A673 (cell line): ENCODE data around the gene SCN4B. TPM values are rescaled to one million over a fixed set of nuclear protein-coding genes. Genes with fewer than 3 reads are reported as not detected.
A peak's percentile ranks its signal among the peaks of the same experiment; 100 is the strongest.

Source experiments
- BruUV-seq: library from RNA; stranded (reverse); fragments of 400-500 nt; replicated peaks from 2 replicates; lab custom pipeline; 2021; lab: Mats Ljungman, UMichigan
- CTCF ChIA-PET: fragments of 300-600 bp; sonication (Branson Sonifier 250); formaldehyde crosslinking; loops from one replicate; lab custom pipeline; 2022; ENCODE audit warnings: antibody characterized with exemption; lab: Charles Lee
- POLR2A ChIA-PET: fragments of 300-600 bp; sonication (Branson Sonifier 250); formaldehyde crosslinking; loops from one replicate; lab custom pipeline; 2022; ENCODE audit warnings: antibody characterized with exemption; ENCODE audit not compliant: low non-redundant PET; lab: Charles Lee
- DNase-seq: peaks from one replicate; pipeline ENCODE4 v3.0.0-alpha.2; 2015; ENCODE audit warnings: low spot score
- H3K27ac ChIP-seq: fragments of 200-600 bp; sonication (generic); 2 replicates; pipeline ENCODE4 v1.5.1; 2016; ENCODE audit warnings: mixed run types, low read depth, mild to moderate bottlenecking, mixed read lengths, antibody characterized with exemption, low read length; ENCODE audit not compliant: poor library complexity, severe bottlenecking
- H3K27me3 ChIP-seq: fragments of 200-600 bp; sonication (generic); replicated peaks from 2 replicates; pipeline ENCODE4 v1.6.1; 2017; ENCODE audit warnings: mixed run types, low read depth, mild to moderate bottlenecking, mixed read lengths, antibody characterized with exemption, low read length; ENCODE audit not compliant: insufficient read depth, poor library complexity
- H3K36me3 ChIP-seq: fragments of 200-600 bp; sonication (generic); 2 replicates; pipeline ENCODE4 v1.6.1; 2016; ENCODE audit warnings: mixed run types, mild to moderate bottlenecking, mixed read lengths, antibody characterized with exemption, low read length; ENCODE audit not compliant: insufficient read depth, poor library complexity, severe bottlenecking
- H3K4me1 ChIP-seq: fragments of 200-600 bp; sonication (generic); 2 replicates; pipeline ENCODE4 v1.6.1; 2017; ENCODE audit warnings: mixed run types, mild to moderate bottlenecking, mixed read lengths, antibody characterized with exemption, low read length; ENCODE audit not compliant: insufficient read depth, poor library complexity, severe bottlenecking
- H3K4me3 ChIP-seq: fragments of 200-600 bp; sonication (generic); 2 replicates; pipeline ENCODE4 v1.5.1; 2016; ENCODE audit warnings: low read depth, mixed run types, mild to moderate bottlenecking, mixed read lengths, low read length; ENCODE audit not compliant: poor library complexity, severe bottlenecking
- H3K9me3 ChIP-seq: fragments of 200-600 bp; sonication (generic); 2 replicates; pipeline ENCODE4 v1.6.1; 2016; ENCODE audit warnings: mixed run types, low read depth, mild to moderate bottlenecking, mixed read lengths, antibody characterized with exemption, low read length; ENCODE audit not compliant: poor library complexity, severe bottlenecking
- EZH2 ChIP-seq: fragments of 200-600 bp; sonication (generic); IDR thresholded peaks from 2 replicates; pipeline ENCODE4 v1.6.1; 2017; ENCODE audit warnings: borderline replicate concordance, low read depth, mild to moderate bottlenecking, mixed read lengths, antibody characterized with exemption, low read length; ENCODE audit not compliant: poor library complexity, severe bottlenecking
- intact Hi-C: fragments of 100-400 bp; cut with micrococcal nuclease; formaldehyde crosslinking; loops from one replicate; pipeline ENCODE4 v1.10.0; 2022; ENCODE audit not compliant: unreplicated experiment
- total RNA-seq: library from RNA; stranded (reverse); gene quantifications from 2 replicates; pipeline ENCODE4 v1.2.3, GENCODE V29; 2021
- TF ChIP-seq, protein P1 (sequence below): fragments of 300-800, 200-600 bp; sonication (generic); conservative IDR thresholded peaks from 2 replicates; pipeline ENCODE4 v1.5.1; 2017; ENCODE audit warnings: low read depth, mild to moderate bottlenecking, antibody characterized with exemption, low read length, moderate library complexity, mixed read lengths

Gene SCN4B
- total RNA-seq, 1 experiment from 2014 or later, result 1.8 TPM

DNA sequence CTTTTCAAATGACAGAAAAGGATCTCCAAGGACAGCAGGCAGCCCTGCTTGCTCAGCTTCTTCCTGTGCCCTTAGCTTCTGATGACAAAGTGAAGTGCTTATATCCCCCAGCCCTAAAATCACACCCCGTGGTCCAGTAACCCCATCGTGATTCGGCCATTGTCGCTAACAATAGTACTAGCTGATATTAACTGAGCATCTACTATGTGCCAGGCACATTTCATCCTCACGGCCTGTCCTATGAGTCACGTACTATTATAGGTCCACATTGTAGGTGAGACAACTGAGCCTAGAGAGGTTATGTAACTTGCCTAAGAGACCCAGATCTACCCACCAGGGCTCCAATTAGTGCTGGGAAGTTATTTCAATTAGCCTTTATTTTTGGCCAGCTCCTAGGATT is 6.1 kb downstream of the SCN4B start:
- ChIA-PET POLR2A (no interaction called here), CTCF (interaction anchor here (1.0 kb wide), 1 partner anchor 25 kb away, joined by 4 read pairs; no protein-coding TSS in a partner anchor)
- H3K9me3 ChIP-seq, result no peaks in the 10 kb centered on the region
- H3K4me3 ChIP-seq, result no peak overlapping the region
- peaks cover 54% of the 10 kb centered on the region for H3K4me1 ChIP-seq
- H3K36me3 ChIP-seq, result no peaks in the 10 kb centered on the region
- intact Hi-C loops, result loop anchor here (5.0 kb wide), 2 partner anchors 206 to 421 kb away; partner anchors contain the start of gene IFT46
- TF ChIP-seq, protein P1, sequence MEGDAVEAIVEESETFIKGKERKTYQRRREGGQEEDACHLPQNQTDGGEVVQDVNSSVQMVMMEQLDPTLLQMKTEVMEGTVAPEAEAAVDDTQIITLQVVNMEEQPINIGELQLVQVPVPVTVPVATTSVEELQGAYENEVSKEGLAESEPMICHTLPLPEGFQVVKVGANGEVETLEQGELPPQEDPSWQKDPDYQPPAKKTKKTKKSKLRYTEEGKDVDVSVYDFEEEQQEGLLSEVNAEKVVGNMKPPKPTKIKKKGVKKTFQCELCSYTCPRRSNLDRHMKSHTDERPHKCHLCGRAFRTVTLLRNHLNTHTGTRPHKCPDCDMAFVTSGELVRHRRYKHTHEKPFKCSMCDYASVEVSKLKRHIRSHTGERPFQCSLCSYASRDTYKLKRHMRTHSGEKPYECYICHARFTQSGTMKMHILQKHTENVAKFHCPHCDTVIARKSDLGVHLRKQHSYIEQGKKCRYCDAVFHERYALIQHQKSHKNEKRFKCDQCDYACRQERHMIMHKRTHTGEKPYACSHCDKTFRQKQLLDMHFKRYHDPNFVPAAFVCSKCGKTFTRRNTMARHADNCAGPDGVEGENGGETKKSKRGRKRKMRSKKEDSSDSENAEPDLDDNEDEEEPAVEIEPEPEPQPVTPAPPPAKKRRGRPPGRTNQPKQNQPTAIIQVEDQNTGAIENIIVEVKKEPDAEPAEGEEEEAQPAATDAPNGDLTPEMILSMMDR, result no peak
- no peak for TF ChIP-seq EZH2
- no peak overlapping the region for H3K27ac ChIP-seq
- no TSS peak for BruUV-seq
- no peak for DNase-seq
- H3K27me3 ChIP-seq, result no peaks in the 10 kb centered on the region

DNA sequence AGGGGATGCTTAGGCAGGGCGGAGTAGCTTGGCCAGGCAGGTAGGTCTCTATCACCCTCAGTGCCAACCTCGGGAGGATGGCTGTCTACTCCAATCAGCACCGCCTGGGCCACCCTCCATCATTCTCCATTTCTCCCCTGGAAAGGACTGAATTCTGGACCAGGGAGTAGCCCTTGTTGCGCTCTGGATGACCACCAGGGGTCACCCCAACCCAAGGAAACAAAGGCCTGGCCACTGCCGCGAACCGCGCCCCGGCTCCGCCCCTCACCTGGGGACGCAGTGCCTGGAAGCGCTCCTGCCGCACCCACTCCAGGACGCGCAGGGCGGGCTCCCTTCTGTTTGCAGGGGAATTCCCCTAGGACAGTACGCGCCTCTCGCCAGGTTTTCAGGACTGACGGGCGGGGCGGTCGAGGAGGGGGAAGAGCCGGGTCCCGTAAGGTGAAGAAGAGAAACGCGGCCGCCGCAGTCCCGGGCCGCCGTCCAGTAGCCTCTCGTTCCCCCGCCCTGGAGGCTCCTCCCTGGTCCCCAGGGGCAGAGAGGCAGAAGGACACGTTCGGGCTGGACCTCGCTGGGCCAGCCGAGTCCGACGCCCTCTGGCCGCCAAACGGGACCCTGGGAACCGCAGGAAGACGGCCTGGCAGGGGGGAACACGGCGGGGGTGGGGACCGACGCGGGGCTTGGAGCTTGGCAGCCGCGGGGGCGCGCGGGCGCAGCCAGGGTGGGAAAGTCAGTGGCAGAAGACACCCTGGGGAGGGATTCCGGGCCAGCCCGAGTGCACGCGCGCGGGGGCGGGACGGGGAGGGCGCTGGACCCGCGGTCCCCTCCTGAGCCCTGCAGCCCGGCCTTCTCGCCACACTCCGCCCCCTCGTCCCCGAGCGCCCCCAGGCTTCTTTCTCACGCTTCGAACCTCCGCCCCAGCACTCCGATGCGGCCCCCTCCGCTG is 7.1 kb downstream of the SCN4B start:
- H3K27ac ChIP-seq, result no peak overlapping the region
- DNase-seq, result peak; percentile 86
- H3K4me1 ChIP-seq, result peaks cover 47% of the 10 kb centered on the region
- TF ChIP-seq, protein P1, result peak; percentile 97
- TF ChIP-seq EZH2, result no peak
- H3K4me3 ChIP-seq, result peak overlapping the region; percentile 66
- no TSS peak for BruUV-seq
- H3K27me3 ChIP-seq, result no peaks in the 10 kb centered on the region
- ChIA-PET CTCF (interaction anchor here (0.6 to 1.0 kb wide), 2 partner anchors 26 to 28 kb away, joined by 4 to 6 read pairs; no protein-coding TSS in a partner anchor), POLR2A (no interaction called here)
- H3K36me3 ChIP-seq, result no peaks in the 10 kb centered on the region
- H3K9me3 ChIP-seq, result no peaks in the 10 kb centered on the region
- intact Hi-C loops, result loop anchor here (1.0 to 5.0 kb wide), 3 partner anchors 26 to 422 kb away; partner anchors contain the start of gene IFT46

DNA sequence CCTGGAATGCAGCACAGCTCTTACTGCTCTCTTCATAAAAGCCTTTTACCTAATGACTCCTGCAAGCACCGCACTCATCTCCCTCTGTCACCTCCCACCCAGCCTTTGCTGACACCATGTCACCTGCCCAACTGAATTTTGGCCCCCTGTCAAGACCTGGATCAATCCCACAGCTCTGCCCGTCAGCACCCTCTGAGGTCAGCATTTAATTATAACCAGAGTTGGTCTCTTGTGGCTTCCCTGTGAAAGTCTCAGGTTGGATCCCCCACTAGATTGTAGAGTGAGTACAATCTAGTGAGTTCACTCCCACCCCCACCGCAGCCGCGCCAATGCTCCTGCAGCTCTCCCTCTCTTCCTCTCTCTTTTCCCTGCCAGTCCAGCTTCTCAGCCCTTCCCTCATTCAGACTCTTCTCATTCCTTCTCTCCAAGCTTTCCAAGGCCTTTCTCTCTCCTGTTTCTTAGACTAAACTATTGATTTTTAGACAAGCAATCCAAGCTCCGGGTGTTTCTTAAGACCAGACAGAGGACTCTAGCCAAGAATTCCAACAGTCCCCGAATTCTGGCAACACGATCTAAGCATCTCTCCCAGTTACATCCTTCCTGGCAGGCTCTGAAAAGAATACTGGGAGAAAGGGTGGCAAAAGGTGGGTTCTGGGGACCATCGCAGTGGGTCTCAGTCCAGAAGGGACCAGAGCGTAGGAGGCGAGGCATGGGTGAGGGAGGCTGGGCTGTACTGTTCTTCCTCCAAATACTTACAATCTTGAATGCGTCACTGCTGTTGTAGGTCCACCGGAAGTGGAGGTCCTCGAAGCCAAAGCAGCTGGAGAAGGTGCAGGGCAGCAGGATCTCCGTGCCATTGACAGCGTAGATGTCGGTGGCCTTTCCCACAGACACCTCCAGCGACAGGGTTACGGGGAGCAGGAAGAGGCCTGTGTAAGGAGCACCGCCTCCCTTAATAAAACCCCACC is 8.0 kb downstream of the SCN4B start:
- no TSS peak for BruUV-seq
- CTCF ChIA-PET, result no interaction called here
- no peaks in the 10 kb centered on the region for H3K36me3 ChIP-seq
- H3K27me3 ChIP-seq, result no peaks in the 10 kb centered on the region
- H3K27ac ChIP-seq, result no peak overlapping the region
- POLR2A ChIA-PET, result no interaction called here
- DNase-seq, result no peak
- intact Hi-C loops, result loop anchor here (1.0 to 5.0 kb wide), 3 partner anchors 27 to 423 kb away; partner anchors contain the start of gene IFT46
- no peaks in the 10 kb centered on the region for H3K9me3 ChIP-seq
- H3K4me1 ChIP-seq, result peaks cover 37% of the 10 kb centered on the region
- TF ChIP-seq EZH2, result no peak
- TF ChIP-seq, protein P1, result no peak
- H3K4me3 ChIP-seq, result peak overlapping the region; percentile 66
